Hepatocyte (in vitro differentiated cells): ENCODE results near the gene SOAT2.

Source experiments
- CTCF ChIP-seq: fragments of 200-600 bp; sonication (generic); IDR thresholded peaks from 2 replicates; pipeline ENCODE4 v1.5.1; 2016; ENCODE audit warnings: antibody characterized with exemption, mild to moderate bottlenecking; ENCODE audit not compliant: poor library complexity
- EZH2 ChIP-seq: fragments of 200-600 bp; sonication (generic); IDR thresholded peaks from 2 replicates; pipeline ENCODE4 v1.6.1; 2016; ENCODE audit warnings: antibody characterized with exemption, mild to moderate bottlenecking, borderline replicate concordance
- EZH2phosphoT487 ChIP-seq: fragments of 200-600 bp; sonication (generic); IDR thresholded peaks from one replicate; pipeline ENCODE4 v1.6.1; 2018; ENCODE audit warnings: antibody characterized with exemption, mild to moderate bottlenecking, low read depth, moderate library complexity; ENCODE audit not compliant: unreplicated experiment, severe bottlenecking

- TF ChIP-seq EZH2 (no peak), CTCF (no peak), EZH2phosphoT487 (no peak)
Measured at GRCh38 chr12:53170876-53171724, 67.8 kb downstream of the SOAT2 start.
